ENCODE data around the gene FER.
"Not testable (repeated sequence)": the region's sequence is repeated elsewhere in the genome, so short reads cannot be mapped to it uniquely, and the experiment has no call there.

Gene FER

DNA sequence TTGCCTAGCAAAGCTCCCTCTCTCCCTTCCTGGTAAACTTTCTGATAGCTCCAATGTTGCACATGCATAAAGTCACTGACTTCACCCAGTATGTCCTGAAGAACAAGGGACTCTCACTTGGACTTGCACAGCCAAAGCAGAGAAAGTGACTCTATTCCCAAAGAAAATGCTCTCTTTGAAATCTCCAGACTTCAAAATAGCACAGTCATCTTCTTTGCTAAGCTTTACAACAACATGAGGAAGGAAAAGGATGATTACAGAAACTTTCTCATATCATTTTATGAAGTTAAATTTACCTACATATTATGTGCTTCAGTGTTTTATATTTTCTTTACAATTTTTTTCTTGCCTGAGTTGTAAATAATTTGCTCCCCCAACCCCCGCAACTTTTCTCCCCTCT, 397.4 kb downstream of the FER start:
- DNase-seq = no peak

DNA sequence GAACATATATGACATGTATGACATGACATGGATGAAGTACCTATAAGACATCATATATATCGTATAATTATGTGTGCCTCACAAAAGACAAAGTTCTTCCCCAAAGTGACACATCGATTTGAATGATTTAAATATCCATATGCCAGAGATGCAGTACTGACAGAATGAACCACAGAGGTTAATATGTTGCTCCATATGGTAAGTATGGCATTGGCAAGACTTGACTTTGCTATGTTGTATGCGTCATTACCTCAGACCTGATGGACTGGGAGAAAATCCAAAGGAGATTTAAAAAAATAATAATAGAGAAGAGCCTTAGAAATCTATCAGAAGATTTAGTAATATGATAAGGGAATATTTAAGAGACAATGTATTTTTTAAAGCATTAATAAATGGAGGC, 398.9 kb downstream of the FER start:
- no peak for DNase-seq

- no peak for DNase-seq
Observed at GRCh38 chr5:109152565-109152964, 404.9 kb downstream of the FER start.

DNA sequence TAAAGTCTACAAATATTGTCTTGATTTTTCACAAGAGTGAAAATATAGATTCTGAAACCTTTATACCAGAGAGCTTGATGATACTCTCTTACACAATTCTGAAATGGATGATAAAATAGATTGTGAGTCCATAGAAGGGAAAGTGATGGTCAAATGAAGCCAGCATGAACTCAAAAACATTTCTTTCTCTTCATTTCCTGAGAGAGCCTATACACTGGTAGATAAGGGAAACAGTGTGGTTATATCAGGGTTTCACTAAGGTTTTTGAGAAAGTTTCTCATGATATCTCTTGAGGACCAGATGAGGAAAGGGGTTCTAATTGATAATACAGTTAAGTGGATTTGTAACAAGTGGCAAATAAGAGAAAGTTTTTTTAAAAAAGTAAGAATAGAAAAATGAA, 407.9 kb downstream of the FER start:
- DNase-seq = no peak

DNA sequence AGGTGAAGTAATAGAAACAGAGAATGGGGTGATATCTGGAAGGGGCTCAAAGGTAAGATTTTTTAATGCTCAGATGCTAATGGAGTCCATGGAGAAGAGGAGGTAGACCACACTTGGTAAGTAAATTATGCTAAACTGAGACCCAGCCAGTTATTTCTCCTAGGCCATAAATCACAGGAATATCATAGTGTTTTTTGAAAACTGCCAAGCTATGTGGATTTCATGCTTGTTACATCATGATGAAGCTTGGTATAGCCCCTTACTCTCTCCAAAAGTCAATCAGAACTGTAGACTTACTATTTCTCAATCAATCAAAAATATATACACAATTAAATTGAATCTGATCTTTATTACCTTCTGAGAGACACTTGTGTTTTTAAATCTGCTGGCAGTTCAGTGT, 409.2 kb downstream of the FER start:
- DNase-seq = no peak

GRCh38 chr5:109160468-109160867, 412.8 kb downstream of the FER start:
- no peak for DNase-seq

- no peak for DNase-seq
Observed at GRCh38 chr5:109161914-109162683, 414.4 kb downstream of the FER start.

DNA sequence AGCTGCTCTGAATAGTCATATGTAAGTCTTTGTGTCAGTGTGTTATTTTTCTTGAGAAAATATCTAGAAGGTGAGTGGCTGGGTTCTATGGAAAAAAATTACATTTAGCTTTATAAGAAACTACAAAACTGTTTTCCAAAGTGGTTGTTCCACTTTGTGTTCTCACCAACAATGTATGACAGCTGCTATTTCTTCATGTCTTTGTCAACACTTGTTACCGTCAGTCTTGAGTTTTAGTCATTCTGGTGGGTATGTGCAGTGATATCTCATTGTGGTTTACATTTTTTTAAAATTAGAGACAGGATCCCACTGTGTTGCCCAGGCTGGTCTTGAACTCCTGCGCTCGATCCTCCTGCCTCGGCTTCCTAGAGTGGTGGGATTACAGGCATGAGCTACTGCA, 415.6 kb downstream of the FER start:
- no peak for DNase-seq

- no peak for DNase-seq
Observed at GRCh38 chr5:109164001-109164400, 416.3 kb downstream of the FER start.

GRCh38 chr5:109167586-109167985, 419.9 kb downstream of the FER start:
- no peak for DNase-seq

GRCh38 chr5:109168151-109168550, 420.5 kb downstream of the FER start:
- DNase-seq = no peak

- DNase-seq = no peak
Observed at GRCh38 chr5:109170629-109171350, 423.1 kb downstream of the FER start.

GRCh38 chr5:109171437-109172073, 423.9 kb downstream of the FER start:
- DNase-seq = not testable (repeated sequence)

DNA sequence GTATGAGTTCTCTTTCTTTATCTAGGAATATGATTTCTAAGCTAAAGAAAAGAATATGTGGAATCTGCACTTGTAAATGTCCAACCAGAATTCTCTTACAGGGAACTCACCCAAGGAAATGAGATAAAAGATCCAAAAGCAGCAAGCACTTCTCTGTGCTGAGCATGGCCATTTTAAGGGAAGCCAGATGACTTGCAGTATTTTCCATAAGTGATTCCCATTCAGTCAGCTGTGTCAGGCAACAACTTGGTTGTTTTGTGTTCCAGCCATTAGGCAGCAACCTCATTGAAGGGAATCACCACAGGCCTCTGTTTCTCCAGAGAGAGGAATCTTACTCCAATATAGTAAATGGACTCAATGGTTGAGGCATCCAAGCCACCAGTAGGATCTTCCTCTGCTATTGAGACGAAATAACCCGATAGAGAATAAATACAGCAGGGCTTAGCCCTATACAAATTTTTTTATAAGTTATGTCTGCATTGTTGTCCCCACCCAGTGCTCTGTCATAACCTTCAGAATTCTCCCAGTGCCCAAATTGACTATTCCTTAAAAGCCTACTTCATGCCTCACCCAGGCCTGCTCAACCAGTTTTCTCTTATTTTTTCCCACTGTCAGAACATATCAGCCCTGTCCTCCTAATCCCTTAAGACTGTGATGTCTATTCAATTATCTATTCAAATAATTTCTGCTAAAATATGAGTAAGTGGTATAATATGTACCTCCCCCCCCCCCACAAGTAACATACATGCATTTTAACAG, 425.5 kb downstream of the FER start:
- DNase-seq = no peak

DNA sequence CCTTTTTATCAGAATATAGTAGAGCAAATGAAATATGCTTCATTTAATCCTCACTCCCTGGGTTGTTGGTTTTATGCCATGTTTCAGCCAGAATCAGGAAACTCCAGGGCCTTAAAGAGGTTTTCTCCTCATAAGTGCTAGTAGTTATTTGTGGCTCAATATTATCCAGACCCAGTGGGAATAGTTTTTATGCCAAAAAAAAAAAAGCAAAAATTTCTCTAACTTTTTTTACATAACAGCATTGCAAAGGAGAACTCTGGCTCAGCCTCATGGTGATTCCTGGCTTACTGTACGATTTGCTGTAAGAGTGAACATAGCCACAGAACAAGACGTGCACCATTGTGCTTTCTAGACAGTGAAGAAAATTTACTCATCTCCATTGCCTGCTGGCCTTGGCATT, 429.5 kb downstream of the FER start:
- DNase-seq = no peak

DNA sequence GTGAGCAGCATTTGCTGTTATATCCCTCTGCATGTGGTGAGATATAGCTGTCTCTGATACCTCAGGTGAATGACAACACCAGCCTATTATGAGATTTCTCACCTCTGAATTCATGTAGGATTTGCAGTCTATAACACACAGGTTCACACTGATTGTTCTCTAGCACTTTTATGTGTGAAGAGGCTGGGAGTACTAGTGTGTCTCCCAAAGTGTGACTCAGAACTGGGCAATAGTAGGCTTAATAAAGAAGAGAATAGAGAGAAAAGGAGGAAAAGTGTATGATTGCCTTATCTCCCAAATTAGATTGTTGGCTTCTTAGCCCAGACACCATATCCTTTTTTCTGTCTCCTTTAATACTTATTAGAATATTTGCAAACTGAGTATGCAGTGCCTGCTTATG, 430.1 kb downstream of the FER start:
- DNase-seq = no peak

- no peak for DNase-seq
Observed at GRCh38 chr5:109180668-109181067, 433.0 kb downstream of the FER start.

DNA sequence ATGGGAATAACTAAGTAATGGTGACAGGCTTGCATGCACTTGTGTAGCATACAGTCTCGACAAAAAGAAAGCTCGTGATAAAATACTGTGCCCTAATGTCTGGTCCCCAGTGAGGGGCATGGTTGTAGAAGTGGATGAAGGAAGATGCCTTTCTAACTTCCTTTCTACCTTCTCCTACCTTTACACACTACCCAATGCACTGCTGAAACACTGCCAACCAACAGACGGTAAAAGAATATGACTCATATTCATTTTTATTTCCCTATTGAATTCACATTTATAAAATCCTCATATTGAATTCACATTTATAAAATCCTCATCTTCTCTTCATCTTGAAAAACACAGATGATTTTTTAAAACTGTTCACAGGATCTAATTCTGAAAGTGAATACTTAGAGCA, 439.1 kb downstream of the FER start:
- DNase-seq = no peak

DNA sequence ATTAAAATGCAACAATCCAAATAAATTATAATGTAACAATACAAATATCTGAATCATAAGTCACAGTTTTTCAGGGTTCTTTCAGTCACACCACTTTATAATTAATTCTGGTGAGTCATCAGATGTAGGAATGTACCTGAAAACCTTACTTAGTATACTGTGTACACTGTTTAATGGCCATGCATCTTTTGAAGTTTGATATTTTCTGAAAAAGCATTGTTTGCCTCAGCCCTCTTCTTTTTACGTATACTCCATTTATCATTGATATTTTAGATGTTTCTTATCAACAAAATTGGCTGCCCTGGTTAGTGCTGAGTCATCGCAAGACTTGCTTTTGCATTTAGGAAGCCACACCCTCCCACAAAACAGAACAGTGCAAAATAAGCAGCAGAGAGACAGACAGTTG, 443.5 kb downstream of the FER start:
- no peak for DNase-seq

GRCh38 chr5:109192027-109192426, 444.3 kb downstream of the FER start:
- DNase-seq = no peak

- no peak for DNase-seq
Observed at GRCh38 chr5:109192555-109193281, 445.0 kb downstream of the FER start.

DNA sequence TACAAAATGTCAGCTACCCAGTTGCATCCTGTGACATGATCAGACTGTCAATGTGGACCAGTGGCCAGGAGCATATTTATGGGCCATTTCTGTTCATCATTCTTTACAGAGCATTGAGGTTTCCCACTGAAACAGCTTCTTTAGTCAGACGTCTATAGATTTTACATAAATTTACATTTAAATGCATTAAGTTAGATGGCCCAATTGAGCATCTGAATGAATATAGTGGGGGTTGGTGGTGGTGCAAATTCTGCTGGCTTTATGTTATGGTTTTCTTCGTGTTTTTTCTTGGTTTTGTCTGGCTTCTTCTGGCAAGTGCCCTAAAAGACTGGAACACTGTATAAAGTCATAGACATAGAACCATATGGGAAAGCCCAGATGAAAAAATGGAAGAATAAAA, 448.0 kb downstream of the FER start:
- no peak for DNase-seq
